ENCODE results near the gene COL6A2.
"Not testable (repeated sequence)": the region's sequence is repeated elsewhere in the genome, so short reads cannot be mapped to it uniquely, and the experiment has no call there.

DNA sequence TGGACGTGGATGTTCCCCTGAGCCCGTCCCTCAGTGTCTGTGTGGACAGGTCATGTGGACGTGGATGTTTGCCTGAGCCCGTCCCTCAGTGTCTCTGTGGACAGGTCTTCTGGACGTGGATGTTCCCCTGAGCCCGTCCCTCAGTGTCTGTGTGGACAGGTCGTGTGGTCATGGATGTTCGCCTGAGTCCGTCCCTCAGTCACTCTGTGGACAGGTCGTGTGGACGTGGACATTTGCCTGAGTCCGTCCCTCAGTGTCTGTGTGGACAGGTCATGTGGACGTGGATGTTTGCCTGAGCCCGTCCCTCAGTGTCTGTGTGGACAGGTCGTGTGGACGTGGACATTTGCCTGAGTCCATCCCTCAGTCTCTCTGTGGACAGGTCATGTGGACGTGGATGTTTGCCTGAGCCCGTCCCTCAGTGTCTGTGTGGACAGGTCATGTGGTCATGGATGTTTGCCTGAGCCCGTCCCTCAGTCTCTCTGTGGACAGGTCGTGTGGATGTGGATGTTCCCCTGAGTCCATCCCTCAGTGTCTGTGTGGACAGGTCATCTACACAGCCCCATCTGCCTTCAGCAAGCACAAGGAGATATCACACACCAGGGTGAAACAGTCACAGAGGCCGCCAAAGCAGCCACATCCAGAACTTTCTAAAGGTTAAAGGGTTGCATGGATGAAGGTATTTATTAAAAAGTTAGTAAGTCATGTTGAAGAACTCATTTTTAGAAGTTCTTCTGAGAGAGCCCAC is 38.0 kb upstream of the COL6A2 start:
- TF ChIP-seq, protein P1, sequence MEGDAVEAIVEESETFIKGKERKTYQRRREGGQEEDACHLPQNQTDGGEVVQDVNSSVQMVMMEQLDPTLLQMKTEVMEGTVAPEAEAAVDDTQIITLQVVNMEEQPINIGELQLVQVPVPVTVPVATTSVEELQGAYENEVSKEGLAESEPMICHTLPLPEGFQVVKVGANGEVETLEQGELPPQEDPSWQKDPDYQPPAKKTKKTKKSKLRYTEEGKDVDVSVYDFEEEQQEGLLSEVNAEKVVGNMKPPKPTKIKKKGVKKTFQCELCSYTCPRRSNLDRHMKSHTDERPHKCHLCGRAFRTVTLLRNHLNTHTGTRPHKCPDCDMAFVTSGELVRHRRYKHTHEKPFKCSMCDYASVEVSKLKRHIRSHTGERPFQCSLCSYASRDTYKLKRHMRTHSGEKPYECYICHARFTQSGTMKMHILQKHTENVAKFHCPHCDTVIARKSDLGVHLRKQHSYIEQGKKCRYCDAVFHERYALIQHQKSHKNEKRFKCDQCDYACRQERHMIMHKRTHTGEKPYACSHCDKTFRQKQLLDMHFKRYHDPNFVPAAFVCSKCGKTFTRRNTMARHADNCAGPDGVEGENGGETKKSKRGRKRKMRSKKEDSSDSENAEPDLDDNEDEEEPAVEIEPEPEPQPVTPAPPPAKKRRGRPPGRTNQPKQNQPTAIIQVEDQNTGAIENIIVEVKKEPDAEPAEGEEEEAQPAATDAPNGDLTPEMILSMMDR (IDR thresholded peaks at IDR 0.05), result not testable (repeated sequence)
- not testable (repeated sequence) for TF ChIP-seq POLR2A (IDR thresholded peaks at IDR 0.05)

Data from uterus (tissue), 2 donors.